Measurements from ENCODE around the gene HAUS8. TPM values are rescaled to one million over a fixed set of nuclear protein-coding genes. Genes with fewer than 3 reads are reported as not detected.
"Not testable (repeated sequence)": the region's sequence is repeated elsewhere in the genome, so short reads cannot be mapped to it uniquely, and the experiment has no call there.

HAUS8 gene
- total RNA-seq, 1 donor from 2014 or later = 2.6 TPM

GRCh38 chr19:17112271-17112670, 37.0 kb upstream of the HAUS8 start:
- H3K4me1 ChIP-seq (ENCODE audit: control insufficient read depth in 3 of 3, insufficient read depth in 3 of 3, low read length in 3 of 3) = peaks cover 11 to 41% (median 19%) of the 10 kb centered on the region in 3 donors
- no peak overlapping the region for H3K4me3 ChIP-seq (ENCODE audit: low read length in 3 of 3)
- peaks cover 0 to 4% (median 2%) of the 10 kb centered on the region in 3 donors for H3K36me3 ChIP-seq (ENCODE audit: control insufficient read depth in 3 of 3, insufficient read depth in 3 of 3, low read length in 3 of 3)
- no peaks in the 10 kb centered on the region for H3K9me3 ChIP-seq (ENCODE audit: control insufficient read depth in 3 of 3, low read length in 3 of 3)
- no peak overlapping the region for H3K9ac ChIP-seq (ENCODE audit: low read depth in 1 of 3, low read length in 3 of 3)
- H3K27ac ChIP-seq (ENCODE audit: low read depth, low read length) = no peak overlapping the region
- no peaks in the 10 kb centered on the region for H3K27me3 ChIP-seq (ENCODE audit: control insufficient read depth in 3 of 3, insufficient read depth in 3 of 3, low read length in 3 of 3)

GRCh38 chr19:17111766-17112165, 36.5 kb upstream of the HAUS8 start:
- H3K27ac ChIP-seq (ENCODE audit: low read depth, low read length) = no peak overlapping the region
- H3K4me3 ChIP-seq (ENCODE audit: low read length in 3 of 3) = no peak overlapping the region
- H3K9me3 ChIP-seq (ENCODE audit: control insufficient read depth in 3 of 3, low read length in 3 of 3) = no peaks in the 10 kb centered on the region
- peaks cover 0 to 4% (median 2%) of the 10 kb centered on the region in 3 donors for H3K36me3 ChIP-seq (ENCODE audit: control insufficient read depth in 3 of 3, insufficient read depth in 3 of 3, low read length in 3 of 3)
- H3K9ac ChIP-seq (ENCODE audit: low read depth in 1 of 3, low read length in 3 of 3) = no peak overlapping the region
- H3K27me3 ChIP-seq (ENCODE audit: control insufficient read depth in 3 of 3, insufficient read depth in 3 of 3, low read length in 3 of 3) = no peaks in the 10 kb centered on the region
- H3K4me1 ChIP-seq (ENCODE audit: control insufficient read depth in 3 of 3, insufficient read depth in 3 of 3, low read length in 3 of 3) = peaks cover 11 to 37% (median 19%) of the 10 kb centered on the region in 3 donors

- no peak overlapping the region for H3K9ac ChIP-seq (ENCODE audit: low read depth in 1 of 3, low read length in 3 of 3)
- H3K4me1 ChIP-seq (ENCODE audit: control insufficient read depth in 3 of 3, insufficient read depth in 3 of 3, low read length in 3 of 3) = peaks cover 11 to 31% (median 19%) of the 10 kb centered on the region in 3 donors
- peak overlapping the region; percentile 66 for H3K27ac ChIP-seq (ENCODE audit: low read depth, low read length)
- peaks cover 0 to 4% (median 2%) of the 10 kb centered on the region in 3 donors for H3K36me3 ChIP-seq (ENCODE audit: control insufficient read depth in 3 of 3, insufficient read depth in 3 of 3, low read length in 3 of 3)
- H3K27me3 ChIP-seq (ENCODE audit: control insufficient read depth in 3 of 3, insufficient read depth in 3 of 3, low read length in 3 of 3) = no peaks in the 10 kb centered on the region
- no peak overlapping the region for H3K4me3 ChIP-seq (ENCODE audit: low read length in 3 of 3)
- no peaks in the 10 kb centered on the region for H3K9me3 ChIP-seq (ENCODE audit: control insufficient read depth in 3 of 3, low read length in 3 of 3)
Observed at GRCh38 chr19:17110599-17110966, 35.3 kb upstream of the HAUS8 start.

- Histone ChIP-seq H3K27me3 (ENCODE audit: control insufficient read depth in 3 of 3, insufficient read depth in 3 of 3, low read length in 3 of 3) (no peaks in the 10 kb centered on the region), H3K9me3 (ENCODE audit: control insufficient read depth in 3 of 3, low read length in 3 of 3) (no peaks in the 10 kb centered on the region), H3K36me3 (ENCODE audit: control insufficient read depth in 3 of 3, insufficient read depth in 3 of 3, low read length in 3 of 3) (peaks cover 0 to 4% (median 2%) of the 10 kb centered on the region in 3 donors), H3K27ac (ENCODE audit: low read depth, low read length) (peak overlapping the region; percentile 66), H3K4me1 (ENCODE audit: control insufficient read depth in 3 of 3, insufficient read depth in 3 of 3, low read length in 3 of 3) (peaks cover 11 to 31% (median 19%) of the 10 kb centered on the region in 3 donors), H3K4me3 (ENCODE audit: low read length in 3 of 3) (no peak overlapping the region), H3K9ac (ENCODE audit: low read depth in 1 of 3, low read length in 3 of 3) (no peak overlapping the region)
Observed at GRCh38 chr19:17109962-17110598, 34.8 kb upstream of the HAUS8 start.

GRCh38 chr19:17109300-17109699, 34.0 kb upstream of the HAUS8 start:
- no peak overlapping the region for H3K4me3 ChIP-seq (ENCODE audit: low read length in 3 of 3)
- no peaks in the 10 kb centered on the region for H3K27me3 ChIP-seq (ENCODE audit: control insufficient read depth in 3 of 3, insufficient read depth in 3 of 3, low read length in 3 of 3)
- peaks cover 0 to 4% (median 2%) of the 10 kb centered on the region in 3 donors for H3K36me3 ChIP-seq (ENCODE audit: control insufficient read depth in 3 of 3, insufficient read depth in 3 of 3, low read length in 3 of 3)
- peak overlapping the region; percentile 54 for H3K27ac ChIP-seq (ENCODE audit: low read depth, low read length)
- peaks cover 11 to 31% (median 19%) of the 10 kb centered on the region in 3 donors for H3K4me1 ChIP-seq (ENCODE audit: control insufficient read depth in 3 of 3, insufficient read depth in 3 of 3, low read length in 3 of 3)
- no peaks in the 10 kb centered on the region for H3K9me3 ChIP-seq (ENCODE audit: control insufficient read depth in 3 of 3, low read length in 3 of 3)
- no peak overlapping the region for H3K9ac ChIP-seq (ENCODE audit: low read depth in 1 of 3, low read length in 3 of 3)

- Histone ChIP-seq H3K9ac (ENCODE audit: low read depth in 1 of 3, low read length in 3 of 3) (no peak overlapping the region), H3K9me3 (ENCODE audit: control insufficient read depth in 3 of 3, low read length in 3 of 3) (no peaks in the 10 kb centered on the region), H3K4me3 (ENCODE audit: low read length in 3 of 3) (no peak overlapping the region), H3K27ac (ENCODE audit: low read depth, low read length) (peak overlapping the region; percentile 52), H3K4me1 (ENCODE audit: control insufficient read depth in 3 of 3, insufficient read depth in 3 of 3, low read length in 3 of 3) (peaks cover 11 to 25% (median 19%) of the 10 kb centered on the region in 3 donors), H3K27me3 (ENCODE audit: control insufficient read depth in 3 of 3, insufficient read depth in 3 of 3, low read length in 3 of 3) (no peaks in the 10 kb centered on the region), H3K36me3 (ENCODE audit: control insufficient read depth in 3 of 3, insufficient read depth in 3 of 3, low read length in 3 of 3) (peaks cover 0 to 4% (median 2%) of the 10 kb centered on the region in 3 donors)
Observed at GRCh38 chr19:17108453-17108784, 33.2 kb upstream of the HAUS8 start.

GRCh38 chr19:17107546-17108452, 32.5 kb upstream of the HAUS8 start:
- peaks cover 11 to 24% (median 19%) of the 10 kb centered on the region in 3 donors for H3K4me1 ChIP-seq (ENCODE audit: control insufficient read depth in 3 of 3, insufficient read depth in 3 of 3, low read length in 3 of 3)
- no peaks in the 10 kb centered on the region for H3K9me3 ChIP-seq (ENCODE audit: control insufficient read depth in 3 of 3, low read length in 3 of 3)
- H3K27ac ChIP-seq (ENCODE audit: low read depth, low read length) = peak overlapping the region; percentile 52
- H3K36me3 ChIP-seq (ENCODE audit: control insufficient read depth in 3 of 3, insufficient read depth in 3 of 3, low read length in 3 of 3) = peaks cover 4 to 7% (median 6%) of the 10 kb centered on the region in 3 donors
- peak overlapping the region in 2 of 3 donors; percentile 20 to 25 for H3K9ac ChIP-seq (ENCODE audit: low read depth in 1 of 3, low read length in 3 of 3)
- no peak overlapping the region for H3K4me3 ChIP-seq (ENCODE audit: low read length in 3 of 3)
- H3K27me3 ChIP-seq (ENCODE audit: control insufficient read depth in 3 of 3, insufficient read depth in 3 of 3, low read length in 3 of 3) = no peaks in the 10 kb centered on the region

- H3K27ac ChIP-seq (ENCODE audit: low read depth, low read length); H3K9me3 ChIP-seq (ENCODE audit: control insufficient read depth in 3 of 3, low read length in 3 of 3); H3K27me3 ChIP-seq (ENCODE audit: control insufficient read depth in 3 of 3, insufficient read depth in 3 of 3, low read length in 3 of 3); H3K4me3 ChIP-seq (ENCODE audit: low read length in 3 of 3): not testable (repeated sequence)
- Histone ChIP-seq H3K36me3 (ENCODE audit: control insufficient read depth in 3 of 3, insufficient read depth in 3 of 3, low read length in 3 of 3) (peaks cover 8 to 12% (median 11%) of the 10 kb centered on the region in 3 donors), H3K9ac (ENCODE audit: low read depth in 1 of 3, low read length in 3 of 3) (peak overlapping the region in 1 of 3 donors; percentile 25), H3K4me1 (ENCODE audit: control insufficient read depth in 3 of 3, insufficient read depth in 3 of 3, low read length in 3 of 3) (peaks cover 8 to 21% (median 15%) of the 10 kb centered on the region in 3 donors)
Observed at GRCh38 chr19:17106964-17107363, 31.7 kb upstream of the HAUS8 start.

GRCh38 chr19:17105556-17105955, 30.3 kb upstream of the HAUS8 start:
- no peaks in the 10 kb centered on the region for H3K9me3 ChIP-seq (ENCODE audit: control insufficient read depth in 3 of 3, low read length in 3 of 3)
- H3K4me3 ChIP-seq (ENCODE audit: low read length in 3 of 3) = no peak overlapping the region
- no peaks in the 10 kb centered on the region for H3K27me3 ChIP-seq (ENCODE audit: control insufficient read depth in 3 of 3, insufficient read depth in 3 of 3, low read length in 3 of 3)
- H3K9ac ChIP-seq (ENCODE audit: low read depth in 1 of 3, low read length in 3 of 3) = no peak overlapping the region
- peaks cover 8 to 15% (median 12%) of the 10 kb centered on the region in 3 donors for H3K4me1 ChIP-seq (ENCODE audit: control insufficient read depth in 3 of 3, insufficient read depth in 3 of 3, low read length in 3 of 3)
- H3K36me3 ChIP-seq (ENCODE audit: control insufficient read depth in 3 of 3, insufficient read depth in 3 of 3, low read length in 3 of 3) = peaks cover 8 to 16% (median 14%) of the 10 kb centered on the region in 3 donors
- no peak overlapping the region for H3K27ac ChIP-seq (ENCODE audit: low read depth, low read length)

GRCh38 chr19:17104679-17105078, 29.4 kb upstream of the HAUS8 start:
- no peak overlapping the region for H3K27ac ChIP-seq (ENCODE audit: low read depth, low read length)
- H3K4me3 ChIP-seq (ENCODE audit: low read length in 3 of 3) = no peak overlapping the region
- H3K4me1 ChIP-seq (ENCODE audit: control insufficient read depth in 3 of 3, insufficient read depth in 3 of 3, low read length in 3 of 3) = peaks cover 8 to 15% (median 12%) of the 10 kb centered on the region in 3 donors
- H3K36me3 ChIP-seq (ENCODE audit: control insufficient read depth in 3 of 3, insufficient read depth in 3 of 3, low read length in 3 of 3) = peaks cover 8 to 16% (median 14%) of the 10 kb centered on the region in 3 donors
- H3K27me3 ChIP-seq (ENCODE audit: control insufficient read depth in 3 of 3, insufficient read depth in 3 of 3, low read length in 3 of 3) = no peaks in the 10 kb centered on the region
- no peaks in the 10 kb centered on the region for H3K9me3 ChIP-seq (ENCODE audit: control insufficient read depth in 3 of 3, low read length in 3 of 3)
- no peak overlapping the region for H3K9ac ChIP-seq (ENCODE audit: low read depth in 1 of 3, low read length in 3 of 3)

Measured in skeletal muscle tissue (tissue), 4 donors.